Hepatocyte (in vitro differentiated cells): ENCODE results near the gene RBBP5.

ENCODE experiments used
- EZH2 ChIP-seq: fragments of 200-600 bp; sonication (generic); IDR thresholded peaks from 2 replicates; pipeline ENCODE4 v1.6.1; 2016; ENCODE audit warnings: antibody characterized with exemption, mild to moderate bottlenecking, borderline replicate concordance
- EZH2phosphoT487 ChIP-seq: fragments of 200-600 bp; sonication (generic); IDR thresholded peaks from one replicate; pipeline ENCODE4 v1.6.1; 2018; ENCODE audit warnings: antibody characterized with exemption, mild to moderate bottlenecking, low read depth, moderate library complexity; ENCODE audit not compliant: unreplicated experiment, severe bottlenecking
- TF ChIP-seq, protein P1 (sequence below): fragments of 200-600 bp; sonication (generic); IDR thresholded peaks from 2 replicates; pipeline ENCODE4 v1.5.1; 2016; ENCODE audit warnings: antibody characterized with exemption, mild to moderate bottlenecking; ENCODE audit not compliant: poor library complexity

DNA sequence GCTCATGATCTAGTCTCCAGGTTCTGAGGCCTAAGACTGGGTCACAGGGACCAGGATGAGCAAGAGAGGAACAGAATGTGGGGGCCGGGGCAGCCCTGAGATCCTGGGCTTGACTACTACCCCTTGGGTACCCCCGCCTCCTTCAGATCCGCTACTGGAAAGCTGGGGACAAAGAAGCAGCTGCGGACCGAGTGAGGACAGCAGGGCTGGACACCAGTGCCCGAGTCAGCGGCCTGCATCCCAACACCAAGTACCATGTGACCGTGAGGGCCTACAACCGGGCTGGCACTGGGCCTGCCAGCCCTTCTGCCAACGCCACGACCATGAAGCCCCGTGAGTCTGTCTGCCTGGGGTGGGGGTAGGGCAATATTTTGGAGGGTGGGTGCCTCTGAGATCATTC lies 50.0 kb downstream of the RBBP5 start:
- TF ChIP-seq, protein P1, sequence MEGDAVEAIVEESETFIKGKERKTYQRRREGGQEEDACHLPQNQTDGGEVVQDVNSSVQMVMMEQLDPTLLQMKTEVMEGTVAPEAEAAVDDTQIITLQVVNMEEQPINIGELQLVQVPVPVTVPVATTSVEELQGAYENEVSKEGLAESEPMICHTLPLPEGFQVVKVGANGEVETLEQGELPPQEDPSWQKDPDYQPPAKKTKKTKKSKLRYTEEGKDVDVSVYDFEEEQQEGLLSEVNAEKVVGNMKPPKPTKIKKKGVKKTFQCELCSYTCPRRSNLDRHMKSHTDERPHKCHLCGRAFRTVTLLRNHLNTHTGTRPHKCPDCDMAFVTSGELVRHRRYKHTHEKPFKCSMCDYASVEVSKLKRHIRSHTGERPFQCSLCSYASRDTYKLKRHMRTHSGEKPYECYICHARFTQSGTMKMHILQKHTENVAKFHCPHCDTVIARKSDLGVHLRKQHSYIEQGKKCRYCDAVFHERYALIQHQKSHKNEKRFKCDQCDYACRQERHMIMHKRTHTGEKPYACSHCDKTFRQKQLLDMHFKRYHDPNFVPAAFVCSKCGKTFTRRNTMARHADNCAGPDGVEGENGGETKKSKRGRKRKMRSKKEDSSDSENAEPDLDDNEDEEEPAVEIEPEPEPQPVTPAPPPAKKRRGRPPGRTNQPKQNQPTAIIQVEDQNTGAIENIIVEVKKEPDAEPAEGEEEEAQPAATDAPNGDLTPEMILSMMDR = no peak
- no peak for TF ChIP-seq EZH2
- TF ChIP-seq EZH2phosphoT487 = no peak
